HG03432 (cell line): Measurements from ENCODE around the gene GCLC.

ENCODE experiments used
- ATAC-seq: cut with Tn5 transposase; IDR thresholded peaks from one replicate; pipeline ENCODE4 v1.9.1; 2021; ENCODE audit warnings: mild to moderate bottlenecking, moderate library complexity; ENCODE audit not compliant: unreplicated experiment

The GCLC gene

DNA sequence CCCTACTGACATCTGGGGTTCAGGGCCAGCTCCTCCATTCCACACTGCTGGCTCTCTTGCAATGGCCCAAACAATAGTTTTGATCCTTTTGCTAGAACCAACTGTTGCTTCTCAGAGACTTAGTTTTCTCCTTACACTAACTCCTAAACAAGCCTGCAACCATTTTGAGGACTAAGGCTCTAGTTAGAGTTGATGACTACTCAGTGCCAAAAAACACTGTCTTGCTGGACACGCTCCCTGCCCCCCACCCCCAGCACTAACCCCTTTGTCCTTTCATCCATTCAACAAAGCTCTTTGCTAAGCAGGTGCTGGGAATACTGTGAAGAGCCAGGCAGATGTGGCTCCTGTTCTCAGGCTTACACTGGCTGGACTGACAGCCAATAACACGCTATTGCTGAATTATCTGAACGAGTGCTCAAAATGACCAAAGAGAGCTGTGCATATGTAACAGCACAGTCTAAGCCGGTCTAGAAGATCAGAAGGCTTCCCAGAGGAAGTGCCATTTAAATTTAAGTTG is 17.6 kb downstream of the GCLC start:
- no peak for ATAC-seq

DNA sequence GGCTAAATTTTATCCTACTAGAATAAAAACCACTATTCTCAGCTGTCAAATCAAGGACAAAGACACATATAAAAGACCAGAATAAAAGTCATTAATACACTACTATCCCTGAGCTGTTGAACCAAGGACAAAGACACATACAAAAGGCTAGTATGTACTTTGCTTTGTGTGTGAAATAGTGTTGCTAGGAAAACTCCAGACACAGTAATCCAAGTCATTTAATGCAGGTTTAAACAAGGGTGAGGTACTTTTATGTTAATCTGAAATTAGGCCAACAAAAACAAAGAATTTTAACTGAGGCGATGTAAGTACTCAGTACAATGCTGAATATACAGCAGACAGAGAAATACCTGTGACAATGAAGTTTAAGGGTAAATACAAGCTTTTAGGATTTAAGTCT is 18.9 kb downstream of the GCLC start:
- ATAC-seq: no peak

DNA sequence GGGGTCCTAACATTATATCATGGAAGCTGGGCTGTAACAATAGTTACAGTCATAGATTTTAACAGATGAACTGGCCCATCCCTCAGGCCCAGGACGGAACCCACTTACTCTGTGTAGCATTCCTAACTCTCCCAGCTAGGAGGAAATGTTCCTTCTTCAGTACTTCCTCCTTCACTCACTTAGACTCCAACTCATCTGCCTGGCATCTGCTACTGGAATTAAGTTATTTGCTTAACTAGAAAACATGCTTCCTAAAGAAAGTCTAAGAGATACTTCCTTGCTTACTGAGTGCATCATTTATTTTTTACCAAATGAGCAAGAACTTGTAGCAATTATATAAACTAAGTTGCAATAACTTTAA is 20.5 kb downstream of the GCLC start:
- ATAC-seq: no peak

DNA sequence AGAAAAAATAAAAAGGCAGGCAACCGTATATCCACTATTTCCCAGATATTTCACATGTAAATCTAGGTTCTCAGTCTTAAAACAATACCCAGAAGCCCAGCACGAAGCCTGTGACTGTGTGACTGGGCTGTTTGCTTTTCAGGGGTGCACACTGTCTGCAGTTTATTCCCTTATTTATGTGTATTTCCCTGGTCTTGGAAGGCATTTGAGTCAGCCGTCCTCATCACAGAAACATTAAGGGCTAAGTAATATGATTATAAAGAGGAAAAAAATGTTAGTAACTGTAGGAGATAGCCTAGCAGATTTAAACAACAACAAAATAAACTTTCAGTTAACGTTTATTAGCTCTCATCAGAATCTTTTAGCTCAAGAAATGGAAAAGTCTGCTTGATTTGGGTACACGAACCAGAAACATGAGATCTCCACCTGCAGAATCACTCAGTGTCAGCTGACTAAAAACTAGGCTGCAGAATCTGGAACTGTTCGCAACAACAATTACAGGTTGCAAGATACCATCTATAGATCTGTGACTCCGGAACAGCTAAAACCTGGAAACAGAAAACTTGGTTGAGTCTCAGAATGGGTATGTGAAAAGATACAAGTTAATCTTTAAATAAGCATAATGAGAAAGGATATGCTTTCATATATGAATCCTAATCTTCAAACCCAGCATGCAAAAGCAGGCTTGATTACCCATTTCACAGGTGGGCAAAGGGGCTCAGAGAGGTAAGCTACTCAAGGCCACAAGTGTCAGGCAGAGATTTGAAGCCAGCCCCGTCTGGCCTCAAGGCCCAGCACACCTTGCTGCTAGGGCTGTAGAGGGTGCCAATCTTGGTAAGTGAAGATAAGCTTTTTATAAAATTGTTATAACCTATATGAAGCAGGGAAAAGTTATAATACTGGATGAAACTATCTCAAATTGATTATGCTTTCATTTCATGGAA is 21.1 kb downstream of the GCLC start:
- ATAC-seq: no peak

DNA sequence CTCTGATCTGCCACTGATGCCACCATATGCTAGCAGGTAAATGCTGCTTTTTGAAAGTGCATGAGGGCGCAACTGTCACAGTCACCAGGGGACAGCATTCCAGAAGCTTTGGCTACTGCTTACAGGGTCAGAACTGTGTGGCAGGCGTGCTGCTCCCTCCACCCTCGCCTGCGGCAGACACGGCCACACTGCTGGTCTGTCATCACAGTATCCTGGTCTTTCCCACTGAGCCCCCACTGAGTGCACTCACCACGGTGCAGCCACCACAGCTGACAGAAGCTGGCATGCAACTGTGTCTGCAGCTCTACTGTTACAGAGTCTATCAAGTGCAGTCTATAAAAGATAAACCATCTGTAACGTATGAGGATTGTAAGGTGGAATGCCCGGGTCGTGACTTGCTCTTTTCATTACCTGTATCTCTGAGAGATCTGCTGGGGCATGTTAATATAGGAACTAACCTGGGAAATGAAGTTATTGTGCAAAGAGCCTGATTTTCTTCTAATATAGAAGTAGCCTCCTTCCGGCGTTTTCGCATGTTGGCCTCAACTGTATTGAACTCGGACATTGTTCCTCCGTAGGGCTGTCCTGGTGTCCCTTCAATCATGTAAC is 24.5 kb downstream of the GCLC start:
- no peak for ATAC-seq

DNA sequence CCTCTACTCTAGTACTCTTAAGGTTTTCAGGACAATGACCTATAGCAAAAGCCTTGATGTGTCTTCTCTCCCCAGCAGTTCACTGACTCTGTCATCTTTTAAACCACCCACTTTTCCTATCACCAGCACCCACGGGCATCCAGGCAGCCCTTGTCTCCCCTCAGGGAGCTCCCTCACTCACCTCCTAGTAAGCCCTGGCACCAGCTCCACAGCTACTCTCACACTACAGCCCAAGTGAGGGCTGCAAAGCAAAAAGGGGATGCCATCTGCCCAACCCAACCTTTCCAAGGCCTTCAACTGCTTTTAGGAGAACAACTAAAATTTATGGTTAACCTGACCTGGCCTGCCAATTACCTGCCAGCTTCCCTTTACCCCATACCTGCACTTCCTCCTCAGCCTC is 26.0 kb downstream of the GCLC start:
- ATAC-seq: no peak

DNA sequence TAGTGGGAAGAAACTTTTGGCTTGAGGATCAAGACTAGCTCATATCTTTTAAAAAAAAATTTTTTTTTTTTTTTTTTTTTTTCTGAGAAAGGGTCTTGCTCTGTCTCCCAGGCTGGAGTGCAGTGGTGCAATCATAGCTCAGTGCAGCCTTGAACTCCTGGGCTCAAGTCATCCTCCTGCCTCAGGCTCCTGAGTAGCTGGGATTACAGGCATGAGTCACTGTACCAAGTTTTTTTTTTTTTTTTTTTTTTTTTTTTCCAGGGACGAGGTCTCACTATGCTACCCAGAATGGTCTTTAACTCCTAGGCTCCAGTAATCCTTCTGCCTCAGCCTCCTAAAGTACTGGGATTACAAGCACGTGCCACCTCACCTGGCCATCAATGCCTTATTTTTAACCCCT is 27.9 kb downstream of the GCLC start:
- no peak for ATAC-seq

DNA sequence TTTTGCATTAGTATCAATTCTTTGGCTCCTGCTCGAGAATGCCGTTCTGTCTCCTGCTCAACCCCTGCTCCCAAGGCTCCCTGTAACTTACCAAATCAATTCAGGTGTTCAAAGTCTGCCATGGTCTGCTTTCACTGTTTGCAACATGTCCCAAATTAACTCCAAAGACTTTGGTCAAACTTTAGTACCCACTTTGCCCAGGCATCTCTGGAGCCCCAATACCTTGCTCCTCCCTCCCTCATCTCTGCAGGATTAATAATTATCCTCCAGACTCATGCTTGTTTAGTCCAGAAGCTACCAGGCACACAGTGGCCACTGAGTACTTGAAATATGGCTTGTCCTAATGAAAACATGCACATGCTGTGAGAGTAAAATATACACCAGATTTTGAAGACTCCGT is 30.2 kb downstream of the GCLC start:
- no peak for ATAC-seq

DNA sequence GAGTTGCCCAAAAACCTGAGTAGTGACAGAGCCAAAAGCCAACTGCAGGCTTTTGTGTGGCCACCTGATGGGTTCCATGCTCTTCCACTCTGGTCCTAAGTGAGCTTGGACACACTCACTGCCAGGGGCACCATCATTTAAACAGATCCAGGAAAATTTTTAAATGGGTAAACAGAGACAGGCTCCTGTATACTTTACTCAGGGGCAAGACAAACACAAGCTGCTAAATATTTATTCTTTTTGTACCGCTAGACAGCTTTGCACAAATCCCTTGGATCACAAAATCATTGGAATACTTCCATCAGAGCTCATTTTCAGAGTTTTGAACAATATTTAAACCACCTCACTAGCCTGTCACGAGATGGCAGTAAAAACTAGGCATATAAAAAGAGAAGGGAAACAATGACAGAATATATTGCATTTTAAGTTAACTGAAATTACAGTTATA is 31.4 kb downstream of the GCLC start:
- ATAC-seq: no peak

DNA sequence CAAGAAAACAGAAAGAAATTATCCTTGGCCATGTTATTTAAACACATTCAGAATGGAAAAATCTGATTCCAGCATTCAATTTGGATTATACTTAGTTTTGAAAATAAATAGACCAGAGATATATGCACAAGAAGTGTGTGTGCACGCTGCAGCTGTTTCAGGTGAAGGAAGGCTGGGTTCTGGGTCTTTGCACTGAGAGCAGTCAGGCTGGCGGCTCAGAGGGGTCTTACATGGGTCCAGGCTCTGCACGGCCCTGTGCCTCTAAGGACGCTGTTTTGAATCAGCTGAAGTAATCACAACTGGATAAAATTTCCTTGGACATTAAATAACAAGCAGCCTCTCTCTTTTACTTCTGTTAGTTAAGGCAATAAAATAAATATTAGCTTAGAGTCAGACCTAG is 31.8 kb downstream of the GCLC start:
- ATAC-seq: no peak

DNA sequence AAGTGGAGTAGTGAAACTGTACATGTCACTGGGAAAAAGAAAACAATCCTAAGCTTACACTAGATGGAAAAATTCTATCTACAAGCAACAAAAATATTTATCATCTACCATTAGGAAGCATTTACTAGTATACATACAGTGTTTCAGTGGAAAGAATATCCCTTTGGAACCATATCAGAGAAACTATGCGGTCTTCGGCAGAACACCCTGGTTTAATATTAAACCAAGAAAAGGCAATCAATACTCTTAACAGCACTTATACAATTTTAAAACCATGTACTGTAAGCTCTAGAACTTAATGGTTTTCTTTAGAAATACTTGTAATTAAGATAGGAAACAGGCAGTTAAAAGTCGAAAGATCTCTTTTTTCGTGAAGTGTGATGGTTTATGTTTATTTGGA is 32.3 kb downstream of the GCLC start:
- ATAC-seq: no peak

DNA sequence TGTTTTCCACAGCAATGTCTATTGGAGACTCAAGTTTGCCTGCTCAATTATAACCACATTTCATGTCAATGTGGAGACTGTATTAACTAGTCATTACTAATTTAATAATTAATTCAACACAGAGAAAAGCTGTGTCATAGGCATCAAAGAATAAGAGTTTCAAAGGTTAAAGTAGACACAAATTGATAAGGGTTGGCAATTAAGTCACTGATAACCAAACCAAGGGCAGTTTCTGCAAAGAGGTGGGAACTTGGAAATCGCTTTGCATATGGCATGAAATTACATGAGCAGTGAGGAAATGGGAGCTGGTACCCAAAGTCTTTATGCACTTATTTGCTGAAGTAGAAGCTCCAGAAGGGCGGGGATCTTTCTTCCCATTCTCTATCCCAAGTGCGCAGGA is 34.2 kb downstream of the GCLC start:
- no peak for ATAC-seq

DNA sequence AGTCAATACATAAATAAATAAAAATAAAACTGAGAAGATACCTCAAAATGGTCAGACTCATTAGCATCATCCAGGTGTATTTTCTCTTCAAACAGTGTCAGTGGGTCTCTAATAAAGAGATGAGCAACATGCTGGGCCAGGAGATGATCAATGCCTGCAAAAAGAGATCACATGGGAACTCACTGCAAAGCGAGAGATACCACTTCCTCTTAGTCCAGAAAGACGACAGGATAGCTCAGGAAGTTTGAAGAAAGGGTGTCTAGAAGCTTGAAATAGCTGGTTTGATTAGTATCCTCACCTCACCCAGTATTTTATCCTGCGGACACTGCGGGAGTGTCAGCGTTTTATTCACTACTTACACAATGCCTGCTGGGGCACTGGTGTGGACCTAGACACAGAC is 38.0 kb downstream of the GCLC start:
- no peak for ATAC-seq

DNA sequence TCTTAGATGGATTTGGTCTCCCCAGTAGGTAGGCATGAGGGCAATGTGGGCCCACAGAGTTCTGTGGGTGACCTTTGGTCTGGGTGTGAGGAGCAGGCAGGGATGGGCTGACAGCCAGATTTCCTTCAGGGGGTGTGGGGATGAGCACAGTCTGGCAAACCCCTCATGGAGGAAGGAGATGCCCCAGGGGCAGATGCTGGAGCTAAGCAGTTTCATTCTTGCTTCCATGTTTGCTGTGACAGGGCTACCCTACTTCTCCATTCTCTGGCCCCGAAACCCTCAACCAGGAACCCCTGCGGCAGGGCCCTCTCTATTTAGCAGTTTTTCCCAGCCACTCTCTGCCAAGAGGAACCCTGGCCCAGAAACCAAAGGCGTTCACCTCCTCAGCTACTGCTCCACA is 40.4 kb downstream of the GCLC start:
- ATAC-seq: no peak

DNA sequence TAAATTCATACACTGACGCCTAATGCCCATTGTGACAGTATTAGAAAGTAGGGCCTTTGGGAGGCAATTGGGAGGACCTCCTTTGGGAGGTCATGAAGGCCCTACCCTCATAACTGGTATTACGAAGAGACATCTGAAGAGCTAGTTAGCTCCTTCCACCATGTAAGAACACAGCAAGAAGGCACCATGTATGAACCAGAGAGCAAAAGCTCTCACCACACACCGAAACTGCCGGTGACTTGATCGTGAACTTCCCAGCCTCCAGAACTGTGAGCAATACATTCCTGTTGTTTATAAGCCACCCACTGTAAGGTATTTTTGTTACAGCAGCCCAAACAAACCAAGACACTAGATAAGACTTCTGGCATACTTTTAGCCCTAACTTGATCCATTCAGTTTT is 41.8 kb downstream of the GCLC start:
- no peak for ATAC-seq

DNA sequence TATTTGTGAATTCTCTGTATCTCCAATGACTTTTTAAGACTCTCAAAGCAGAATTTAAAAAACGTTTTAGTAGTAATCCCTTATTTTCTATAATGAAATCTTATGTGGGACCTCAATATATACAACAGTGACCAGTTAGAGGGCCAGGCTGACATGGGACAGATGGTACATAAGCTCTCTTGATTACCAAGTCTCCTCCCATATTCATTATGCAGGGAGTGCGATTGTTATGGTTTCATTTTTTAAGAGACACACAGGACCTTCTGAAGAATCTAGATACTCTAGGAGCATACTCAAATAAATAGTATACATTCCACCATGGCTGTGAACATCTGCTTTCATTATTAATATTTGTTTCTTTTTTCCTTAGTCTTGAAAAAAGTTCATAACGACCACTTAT is 43.5 kb downstream of the GCLC start:
- no peak for ATAC-seq

DNA sequence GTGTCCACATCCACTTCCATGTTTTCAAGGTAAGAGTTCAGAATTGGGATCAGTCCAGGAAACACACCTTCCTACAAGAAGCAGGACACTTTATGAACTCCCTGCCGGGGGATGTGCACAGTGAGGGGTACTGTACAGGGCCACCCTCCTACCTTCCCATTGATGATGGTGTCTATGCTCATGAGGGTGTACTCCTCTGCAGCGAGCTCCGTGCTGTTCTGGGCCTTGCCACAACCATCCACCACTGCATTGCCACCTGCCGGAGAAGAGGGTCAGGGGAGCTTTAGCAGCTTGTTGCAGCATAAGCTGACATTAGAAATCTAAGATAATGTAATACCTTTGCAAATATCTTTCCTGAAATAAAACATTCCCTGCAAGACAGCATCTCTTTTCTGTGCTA is 44.8 kb downstream of the GCLC start:
- ATAC-seq: no peak

DNA sequence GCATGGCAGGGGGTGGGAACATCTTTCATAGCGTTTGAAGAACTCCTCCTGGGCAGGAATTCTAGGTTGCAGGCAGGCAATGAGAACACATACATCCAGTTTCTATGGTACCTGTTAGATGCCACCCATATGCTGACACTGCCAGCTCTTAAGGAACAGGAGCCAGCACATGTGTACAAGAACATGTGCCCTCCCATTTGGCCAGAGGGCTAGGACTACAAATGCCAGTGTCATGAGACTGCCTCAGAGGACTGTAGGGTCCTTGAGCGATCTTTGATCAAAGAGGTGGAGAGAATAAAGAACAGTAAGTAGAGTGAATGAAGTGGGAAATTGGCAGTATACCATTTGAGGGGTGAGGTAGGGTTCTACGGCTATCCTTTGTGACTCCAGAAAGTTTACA is 45.8 kb downstream of the GCLC start:
- ATAC-seq: no peak

DNA sequence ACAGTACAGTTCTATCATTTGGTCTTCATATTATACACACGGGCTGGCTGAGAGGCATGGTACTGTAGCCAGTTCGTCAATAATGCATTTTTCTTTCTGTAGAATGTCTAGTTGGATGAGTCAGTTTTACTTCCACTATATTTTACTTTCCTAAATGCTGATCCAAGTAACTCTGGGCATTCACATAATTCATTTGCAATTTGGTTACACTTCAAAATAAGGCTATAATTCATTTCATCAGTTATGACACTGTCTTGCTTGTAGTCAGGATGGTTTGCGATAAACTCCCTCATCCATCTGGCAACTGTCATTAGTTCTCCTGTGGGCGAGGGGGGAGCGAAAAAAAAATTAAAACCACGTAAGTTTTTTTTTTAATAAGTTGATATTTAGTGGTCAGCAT is 46.3 kb downstream of the GCLC start:
- no peak for ATAC-seq

DNA sequence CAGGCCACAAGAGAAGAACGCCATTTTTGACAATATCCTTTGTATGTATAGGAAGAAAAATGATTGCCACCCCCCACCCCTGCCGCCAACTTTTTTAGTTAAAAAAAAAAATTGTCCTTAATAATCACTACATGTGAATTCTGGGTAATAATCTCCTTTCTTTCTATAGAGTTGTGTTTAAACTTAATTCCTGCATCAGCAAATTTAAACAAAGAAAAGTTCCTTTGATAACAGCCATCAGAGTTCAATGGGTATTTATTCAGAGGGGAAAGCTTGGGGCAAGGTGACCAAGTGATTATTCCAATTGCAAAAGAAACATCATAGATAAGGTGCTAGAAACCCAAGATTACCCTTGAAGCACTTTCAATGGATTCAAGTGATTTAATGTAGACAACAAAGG is 47.0 kb downstream of the GCLC start:
- ATAC-seq: no peak

DNA sequence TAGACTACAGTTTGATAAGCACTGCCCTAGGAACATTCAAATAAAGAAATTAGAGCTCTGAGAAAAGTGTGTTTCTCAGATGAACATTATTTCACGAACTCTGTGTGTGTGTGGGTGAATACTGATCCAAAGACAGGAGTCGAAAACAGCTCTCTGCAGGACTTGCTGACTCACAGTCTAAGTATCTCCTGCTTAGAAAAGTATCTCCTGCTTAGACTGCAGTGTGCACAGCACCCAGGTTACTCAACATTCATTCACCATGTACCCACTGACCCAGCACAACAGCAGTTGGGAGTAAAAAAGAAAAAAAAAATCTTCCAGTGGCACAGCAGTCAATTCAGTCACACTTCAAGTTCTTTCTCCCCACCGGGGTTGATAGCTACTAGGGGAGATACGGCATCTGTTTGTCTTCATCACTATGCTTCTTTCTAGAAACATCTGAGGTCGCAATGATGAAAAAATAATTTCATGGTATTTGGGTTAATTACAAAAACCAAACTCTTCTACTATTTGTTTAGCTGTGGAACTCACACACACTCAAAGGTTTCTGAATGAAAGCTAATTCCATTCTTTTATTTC is 48.0 kb downstream of the GCLC start:
- no peak for ATAC-seq
